AG09319 (cell line): ENCODE results near the gene UBTF.

Experiments
- DNase-seq: peaks from one replicate; pipeline ENCODE4 v3.0.0-alpha.2; 2010; ENCODE audit warnings: low read depth; ENCODE audit errors: extremely low read depth
- CTCF ChIP-seq: IDR thresholded peaks from 2 replicates; pipeline ENCODE4 v1.5.1; 2011; ENCODE audit warnings: low read depth, mild to moderate bottlenecking, inconsistent platforms, low read length, moderate library complexity

The UBTF gene

GRCh38 chr17:44236444-44236991, 17.0 kb upstream of the UBTF start:
- no peak for DNase-seq
- TF ChIP-seq CTCF = no peak

- no peak for TF ChIP-seq CTCF
- no peak for DNase-seq
These were observed 16.1 kb upstream of the UBTF start for GRCh38 chr17:44235583-44235936.

GRCh38 chr17:44233582-44233981, 14.1 kb upstream of the UBTF start:
- no peak for TF ChIP-seq CTCF
- no peak for DNase-seq

- no peak for TF ChIP-seq CTCF
- DNase-seq = no peak
These were observed 12.6 kb upstream of the UBTF start for GRCh38 chr17:44232061-44232460.

GRCh38 chr17:44230140-44230539, 10.7 kb upstream of the UBTF start:
- TF ChIP-seq CTCF = no peak
- no peak for DNase-seq

GRCh38 chr17:44229090-44229489, 9.6 kb upstream of the UBTF start:
- TF ChIP-seq CTCF = no peak
- no peak for DNase-seq

- no peak for DNase-seq
- no peak for TF ChIP-seq CTCF
These were observed 4.1 kb upstream of the UBTF start for GRCh38 chr17:44223541-44224071.
